Osteoblast (primary cell): ENCODE results near the gene FBXL3. TPM values are rescaled to one million over a fixed set of nuclear protein-coding genes. Genes with fewer than 3 reads are reported as not detected.

Experiments used
- DNase-seq: peaks from one replicate; pipeline ENCODE4 v3.0.0; 2011; ENCODE audit warnings: low spot score, mixed read lengths; ENCODE audit not compliant: insufficient read length; ENCODE audit errors: missing footprints
- H2AFZ ChIP-seq: 2 replicates; pipeline ENCODE4 v1.6.0; 2011; ENCODE audit warnings: mild to moderate bottlenecking, low read length
- H3K27ac ChIP-seq: 2 replicates; pipeline ENCODE4 v1.5.1; 2011; ENCODE audit warnings: mild to moderate bottlenecking, low read depth, low read length, moderate library complexity
- H3K27me3 ChIP-seq: 2 replicates; pipeline ENCODE4 v1.6.0; 2012; ENCODE audit warnings: mild to moderate bottlenecking, control low read depth, inconsistent platforms, low read length, moderate library complexity; ENCODE audit not compliant: insufficient read depth
- H3K36me3 ChIP-seq: 2 replicates; pipeline ENCODE4 v1.5.1; 2011; ENCODE audit warnings: mild to moderate bottlenecking, low read length, control low read depth, moderate library complexity; ENCODE audit not compliant: insufficient read depth
- H3K4me1 ChIP-seq: 2 replicates; pipeline ENCODE4 v1.5.1; 2011; ENCODE audit warnings: mild to moderate bottlenecking, low read length, control low read depth, moderate library complexity; ENCODE audit not compliant: insufficient read depth
- H3K4me2 ChIP-seq: 2 replicates; pipeline ENCODE4 v1.6.0; 2011; ENCODE audit warnings: mild to moderate bottlenecking, low read length; ENCODE audit not compliant: insufficient read depth
- H3K4me3 ChIP-seq: fragments of 200-600 bp; sonication (generic); 3 replicates; pipeline ENCODE4 v1.5.1; 2012; ENCODE audit warnings: mild to moderate bottlenecking, low read length, inconsistent platforms; ENCODE audit not compliant: insufficient read depth
- H3K79me2 ChIP-seq: 2 replicates; pipeline ENCODE4 v1.6.0; 2012; ENCODE audit warnings: mild to moderate bottlenecking, low read length, control low read depth, inconsistent platforms; ENCODE audit not compliant: insufficient read depth
- H3K9me3 ChIP-seq: 2 replicates; pipeline ENCODE4 v1.5.1; 2011; ENCODE audit warnings: low read depth, low read length, control low read depth
- H4K20me1 ChIP-seq: 2 replicates; pipeline ENCODE4 v1.6.0; 2012; ENCODE audit warnings: mild to moderate bottlenecking, low read length, control low read depth; ENCODE audit not compliant: insufficient read depth
- CTCF ChIP-seq: IDR thresholded peaks from 2 replicates; pipeline ENCODE4 v1.5.1; 2011; ENCODE audit warnings: mild to moderate bottlenecking, low read depth, low read length, moderate library complexity; ENCODE audit errors: extremely low read depth
- total RNA-seq: library from RNA; depleted of rRNA; stranded (reverse); fragments of >200 nt; gene quantifications from 2 replicates; pipeline ENCODE4 v1.2.3, GENCODE V29; 2012

FBXL3 gene
- total RNA-seq, 1 donor = 76.0 TPM

GRCh38 chr13:76976929-76977328 lies 50.0 kb downstream of the FBXL3 start:
- Histone ChIP-seq H3K4me2 (no peak overlapping the region), H4K20me1 (no peaks in the 10 kb centered on the region), H3K79me2 (no peaks in the 10 kb centered on the region), H3K4me1 (peaks cover 3% of the 10 kb centered on the region), H3K36me3 (no peaks in the 10 kb centered on the region), H3K27ac (no peak overlapping the region), H3K4me3 (no peak overlapping the region), H2AFZ (no peak overlapping the region), H3K9me3 (no peaks in the 10 kb centered on the region), H3K27me3 (peaks cover 35% of the 10 kb centered on the region)
- no peak for TF ChIP-seq CTCF
- no peak for DNase-seq

GRCh38 chr13:76976490-76976889 lies 50.5 kb downstream of the FBXL3 start:
- Histone ChIP-seq H2AFZ (no peak overlapping the region), H3K36me3 (no peaks in the 10 kb centered on the region), H3K4me1 (peaks cover 3% of the 10 kb centered on the region), H3K27ac (no peak overlapping the region), H4K20me1 (no peaks in the 10 kb centered on the region), H3K27me3 (peaks cover 32% of the 10 kb centered on the region), H3K79me2 (no peaks in the 10 kb centered on the region), H3K4me2 (no peak overlapping the region), H3K4me3 (no peak overlapping the region), H3K9me3 (no peaks in the 10 kb centered on the region)
- DNase-seq = no peak
- no peak for TF ChIP-seq CTCF

GRCh38 chr13:76975863-76976262 lies 51.1 kb downstream of the FBXL3 start:
- Histone ChIP-seq H4K20me1 (no peaks in the 10 kb centered on the region), H3K4me2 (no peak overlapping the region), H3K9me3 (no peaks in the 10 kb centered on the region), H3K4me1 (peaks cover 3% of the 10 kb centered on the region), H3K27me3 (peaks cover 27% of the 10 kb centered on the region), H3K79me2 (no peaks in the 10 kb centered on the region), H3K27ac (no peak overlapping the region), H2AFZ (no peak overlapping the region), H3K36me3 (no peaks in the 10 kb centered on the region), H3K4me3 (no peak overlapping the region)
- no peak for DNase-seq
- no peak for TF ChIP-seq CTCF

- H3K4me1 ChIP-seq = no peaks in the 10 kb centered on the region
- H3K4me3 ChIP-seq = no peak overlapping the region
- no peak for DNase-seq
- no peaks in the 10 kb centered on the region for H4K20me1 ChIP-seq
- H3K27ac ChIP-seq = no peak overlapping the region
- H3K9me3 ChIP-seq = no peaks in the 10 kb centered on the region
- no peak overlapping the region for H2AFZ ChIP-seq
- no peak overlapping the region for H3K4me2 ChIP-seq
- no peak for TF ChIP-seq CTCF
- no peaks in the 10 kb centered on the region for H3K36me3 ChIP-seq
- no peaks in the 10 kb centered on the region for H3K79me2 ChIP-seq
- peaks cover 25% of the 10 kb centered on the region for H3K27me3 ChIP-seq
Measured at GRCh38 chr13:76974618-76974975, 52.4 kb downstream of the FBXL3 start.
